Activated CD4-positive, alpha-beta T cell treated with anti-CD3 and anti-CD28 coated beads, Interleukin-2, amount 50 U/mL, for 24 hours (primary cell): ENCODE measurements around the gene TANC1.

Experiments used
- DNase-seq, 2 donors: peaks; one replicate each; pipeline ENCODE4 v3.0.0-alpha.2; 2020; ENCODE audit warnings: low read depth in 1 of 2, low spot score in 1 of 2

TANC1 gene

GRCh38 chr2:159110784-159111183 lies 142.3 kb downstream of the TANC1 start:
- no peak for DNase-seq

DNA sequence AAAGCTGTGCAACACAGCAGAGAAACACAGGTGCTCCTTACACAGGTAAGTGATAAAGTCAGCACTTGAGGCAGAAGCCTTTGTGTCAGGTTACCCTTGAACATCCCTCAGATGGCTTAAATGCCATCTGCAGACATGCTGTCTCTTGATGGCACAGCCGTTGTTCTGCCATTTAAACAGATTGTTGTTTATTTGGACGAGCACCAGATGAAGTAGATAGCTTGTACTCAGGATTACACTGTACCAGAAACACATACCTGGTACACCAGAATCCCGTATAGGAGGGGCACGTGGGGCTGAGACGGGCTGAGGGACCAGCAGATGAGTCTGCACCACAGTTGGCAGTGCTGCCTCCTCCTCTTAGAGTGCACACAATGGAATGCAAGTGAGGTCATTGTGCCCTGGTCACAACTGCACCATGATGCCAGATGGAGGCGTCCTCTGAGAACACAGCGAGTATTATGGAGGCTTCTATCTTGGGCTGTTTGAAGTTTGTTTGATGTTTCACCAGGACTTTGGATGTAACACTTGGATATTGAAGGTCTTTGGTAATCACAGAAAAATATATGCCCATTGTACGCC lies 143.0 kb downstream of the TANC1 start:
- DNase-seq, result no peak

GRCh38 chr2:159114835-159115234 lies 146.4 kb downstream of the TANC1 start:
- DNase-seq, result no peak

GRCh38 chr2:159116922-159117321 lies 148.5 kb downstream of the TANC1 start:
- no peak for DNase-seq

DNA sequence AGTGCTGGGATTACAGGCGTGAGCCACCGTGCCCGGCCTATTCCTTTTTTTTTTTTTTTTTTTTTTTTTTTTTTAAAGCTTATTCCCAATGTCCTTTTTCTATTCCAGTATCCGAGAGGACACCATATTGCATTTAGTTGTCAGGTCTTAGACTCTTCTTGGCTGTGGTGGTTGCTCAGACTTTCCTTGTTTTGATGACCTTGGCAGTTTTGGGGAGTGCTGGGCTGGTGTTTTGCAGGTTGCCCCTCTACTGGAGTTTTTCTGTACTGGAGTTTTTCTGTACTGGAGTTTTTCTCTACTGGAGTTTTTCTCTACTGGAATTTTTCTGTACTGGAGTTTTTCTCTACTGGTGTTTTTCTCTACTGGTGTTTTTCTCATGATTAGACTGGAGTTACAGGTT lies 149.2 kb downstream of the TANC1 start:
- DNase-seq, result no peak

- peak; percentile 65 to 77 for DNase-seq
Observed at GRCh38 chr2:159118115-159118858, 149.8 kb downstream of the TANC1 start.

DNA sequence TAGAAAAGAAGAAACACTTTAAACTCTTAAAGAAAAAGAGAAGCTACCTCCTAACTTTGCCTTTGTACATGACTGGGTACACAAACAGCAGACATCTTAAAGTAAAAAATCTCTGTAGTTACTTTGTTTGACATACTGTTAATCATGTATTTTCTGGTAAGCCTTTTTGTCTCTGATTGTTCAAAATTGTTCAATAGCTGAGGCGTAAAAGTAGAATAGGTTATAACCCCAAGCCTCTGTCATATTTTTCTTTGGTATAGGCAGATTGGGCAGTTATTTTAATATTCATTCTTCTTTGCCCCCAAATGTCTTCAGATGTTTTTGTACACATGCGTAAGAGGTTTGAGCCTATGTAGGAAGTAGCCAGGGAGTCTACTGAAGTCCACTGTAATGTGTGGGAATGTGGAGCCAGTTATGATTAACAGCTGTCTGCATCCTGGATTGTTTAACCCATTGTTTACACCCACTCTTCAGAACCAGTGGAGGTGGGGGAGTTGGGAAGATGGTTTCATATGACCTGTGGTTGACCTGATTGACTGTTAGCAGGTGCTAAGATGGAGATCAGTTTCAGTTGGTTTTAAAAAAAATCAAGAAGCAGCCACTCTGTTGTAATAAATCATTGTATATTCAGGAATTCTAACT lies 150.5 kb downstream of the TANC1 start:
- no peak for DNase-seq

- DNase-seq, result no peak
Observed at GRCh38 chr2:159119652-159120257, 151.3 kb downstream of the TANC1 start.

DNA sequence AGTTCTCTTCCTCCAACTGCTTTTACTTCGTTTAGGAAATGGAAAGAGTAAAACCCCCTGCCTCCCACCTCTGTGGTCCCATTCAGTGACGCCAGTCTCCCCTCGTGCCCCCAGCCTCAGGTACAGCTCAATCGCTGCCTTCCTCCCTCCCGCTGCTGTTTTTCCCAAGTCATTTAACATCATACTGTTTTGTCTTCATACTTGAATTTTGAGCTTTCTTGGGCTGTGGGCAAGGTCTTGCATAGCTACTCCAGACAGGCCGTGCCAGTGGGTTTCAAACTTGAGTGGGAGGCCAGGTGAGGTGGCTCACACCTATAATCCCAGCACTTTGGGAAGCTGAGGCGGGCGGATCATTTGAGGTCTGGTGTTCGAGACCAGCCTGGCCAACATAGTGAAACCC lies 155.3 kb downstream of the TANC1 start:
- no peak for DNase-seq

- no peak for DNase-seq
Observed at GRCh38 chr2:159124441-159124911, 156.0 kb downstream of the TANC1 start.

- no peak for DNase-seq
Observed at GRCh38 chr2:159124931-159125467, 156.6 kb downstream of the TANC1 start.

DNA sequence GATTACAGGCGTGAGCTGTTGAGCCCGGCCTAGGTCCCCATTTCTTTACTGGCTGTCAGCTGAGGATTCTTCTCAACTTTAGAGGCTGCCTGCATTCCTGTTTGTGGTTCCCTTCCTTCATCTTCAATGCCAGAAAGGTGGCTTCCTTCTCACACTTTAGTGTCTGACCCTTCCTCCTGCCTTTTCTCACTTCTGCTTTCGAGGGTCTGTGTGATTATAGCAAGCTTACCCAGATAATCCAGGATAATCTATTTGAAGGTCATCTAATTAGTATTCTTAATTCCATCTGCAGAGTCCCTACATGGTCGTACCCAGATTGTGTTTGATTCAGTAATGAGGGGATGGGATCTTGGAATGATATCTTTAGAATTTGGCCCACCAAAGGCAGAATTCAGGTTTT lies 157.4 kb downstream of the TANC1 start:
- no peak for DNase-seq

DNA sequence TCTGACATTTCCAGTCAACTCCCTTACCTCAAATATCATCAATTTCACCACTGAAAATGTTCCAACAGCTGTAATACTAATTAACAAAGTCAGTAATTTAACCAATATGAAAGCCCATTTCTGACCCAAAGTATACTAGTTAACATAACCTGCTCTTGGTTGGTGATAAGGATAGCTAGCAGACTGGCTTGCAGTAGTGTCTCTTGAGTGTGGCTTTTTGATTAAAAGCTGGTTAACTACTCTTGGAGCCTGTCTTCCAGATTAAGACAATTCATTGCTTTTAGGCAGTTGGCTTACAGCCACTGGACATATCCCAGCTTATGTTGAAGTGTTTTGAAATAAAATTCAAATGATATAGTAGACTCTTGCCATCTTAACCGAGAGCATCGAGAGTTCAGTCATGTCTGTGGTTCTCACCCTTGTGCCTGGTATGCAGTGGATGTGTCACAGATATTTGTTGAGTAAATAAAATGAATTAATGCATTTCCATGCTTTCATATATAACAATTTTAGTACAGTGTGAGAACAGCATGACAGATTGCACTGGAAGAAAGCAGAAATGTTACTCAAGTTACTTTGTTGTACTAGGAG lies 158.1 kb downstream of the TANC1 start:
- no peak for DNase-seq

- no peak for DNase-seq
Observed at GRCh38 chr2:159128191-159128590, 159.8 kb downstream of the TANC1 start.

DNA sequence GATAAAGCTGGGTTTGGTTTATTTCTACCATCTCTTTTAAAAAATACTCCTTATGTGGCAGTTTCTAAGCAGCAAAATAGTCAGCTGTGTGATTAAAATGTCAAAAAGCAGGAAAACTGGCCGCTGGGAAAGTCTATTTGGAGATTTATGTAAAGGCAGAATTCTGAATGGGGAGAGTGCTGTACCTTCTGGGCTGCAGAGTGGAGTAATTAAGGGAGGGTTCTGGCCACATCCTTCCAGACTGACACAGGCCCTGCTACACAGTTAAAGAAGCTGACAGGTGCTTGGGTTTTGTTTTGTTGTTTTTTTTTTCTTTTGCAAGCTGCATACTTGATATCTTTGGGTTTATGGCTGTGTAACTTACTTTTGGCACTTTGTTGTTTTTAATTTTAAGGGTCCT lies 160.8 kb downstream of the TANC1 start:
- no peak for DNase-seq

GRCh38 chr2:159129824-159130223 lies 161.4 kb downstream of the TANC1 start:
- no peak for DNase-seq

DNA sequence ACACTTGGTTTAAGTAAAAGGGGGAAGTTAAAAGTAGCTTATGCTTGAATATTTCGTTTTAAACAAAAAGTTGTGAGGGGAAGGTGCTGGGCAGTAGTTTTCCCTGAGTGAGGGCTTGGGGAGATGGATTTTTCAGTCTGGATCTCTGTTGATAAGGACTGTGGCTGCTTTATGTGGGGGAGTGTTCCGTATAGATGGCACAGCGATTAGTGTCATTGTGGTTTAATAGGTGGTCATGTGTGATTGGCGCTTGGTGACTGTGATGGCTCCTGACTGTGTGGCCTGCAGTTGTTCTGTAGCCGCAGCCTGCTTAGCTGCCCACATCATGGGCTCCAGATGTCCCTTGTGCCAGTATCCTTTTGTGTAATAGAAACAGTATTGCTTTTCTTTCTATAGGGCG lies 161.9 kb downstream of the TANC1 start:
- no peak for DNase-seq

DNA sequence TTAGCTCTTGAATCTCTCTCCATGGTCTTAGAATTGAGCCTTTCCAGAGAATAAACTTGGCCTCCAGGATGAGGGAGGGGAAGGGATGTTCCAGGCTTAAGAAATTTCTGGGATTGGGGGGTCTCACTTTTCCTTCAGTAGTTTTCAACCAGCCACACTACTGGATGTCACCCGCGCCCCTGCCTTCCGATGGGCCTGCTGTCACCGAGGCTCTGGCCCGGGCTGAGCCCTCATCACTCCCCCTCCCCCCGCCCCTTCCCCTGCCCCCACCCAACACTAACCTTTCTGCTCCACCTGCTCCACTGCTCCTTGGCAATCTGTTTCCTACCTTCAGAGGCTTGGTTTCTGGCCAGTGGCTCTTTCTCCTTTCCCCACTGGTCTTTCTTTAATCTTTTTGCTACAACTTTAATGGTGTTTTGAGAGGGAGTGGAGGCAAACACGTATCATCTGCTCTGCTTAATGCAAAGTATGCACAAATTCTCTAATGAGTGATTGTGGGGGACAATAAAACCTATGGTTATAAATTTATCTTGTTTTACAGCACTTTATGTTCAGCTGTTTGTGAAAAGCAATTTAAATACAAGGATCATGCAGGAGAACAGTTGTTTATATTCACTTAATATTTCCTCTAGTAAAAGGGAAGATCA lies 162.9 kb downstream of the TANC1 start:
- no peak for DNase-seq

DNA sequence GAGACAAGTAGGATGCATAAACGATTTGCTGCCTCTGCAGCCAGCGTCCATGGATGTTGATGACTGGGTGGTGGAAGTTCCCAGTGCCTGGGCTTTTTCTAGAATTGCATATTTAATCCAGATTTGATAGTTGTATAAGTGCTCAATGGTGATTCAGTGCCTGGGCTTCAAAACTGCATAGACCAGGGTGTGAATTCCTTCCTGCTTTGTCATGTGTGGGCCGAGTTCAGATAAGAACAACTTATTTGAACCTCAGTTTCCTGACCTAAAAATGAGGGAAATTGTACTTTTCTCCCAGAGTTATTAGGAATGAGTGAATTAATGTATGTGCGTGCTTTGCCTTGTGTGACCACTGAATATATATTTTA lies 163.5 kb downstream of the TANC1 start:
- DNase-seq, result no peak

GRCh38 chr2:159133797-159134196 lies 165.4 kb downstream of the TANC1 start:
- DNase-seq, result no peak

DNA sequence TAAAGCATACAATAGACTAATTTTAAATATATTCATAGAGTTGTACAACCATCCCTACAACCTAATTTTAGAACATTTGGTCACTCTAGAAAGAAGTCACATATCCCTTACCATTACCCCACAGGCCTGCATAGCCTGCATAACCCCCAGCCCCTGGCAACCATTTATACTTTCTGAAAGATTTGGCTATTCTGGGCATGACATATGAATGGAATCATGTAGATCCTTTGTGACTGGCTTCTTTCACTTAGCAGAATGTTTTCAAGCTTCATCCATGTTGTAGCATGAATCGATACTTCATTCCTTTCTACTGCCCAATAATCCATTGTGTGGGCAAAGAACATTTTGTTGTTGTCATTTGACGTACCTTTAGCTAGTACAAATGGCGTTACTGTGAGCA lies 166.5 kb downstream of the TANC1 start:
- DNase-seq, result no peak
